COR-L47 (cell line): Measurements from ENCODE around the gene TMEM198.

Experiments
- DNase-seq: peaks from one replicate; lab custom pipeline; 2025; lab: John Stamatoyannopoulos, UW

TMEM198 gene

GRCh38 chr2:219509780-219510511 is 33.9 kb upstream of the TMEM198 start:
- DNase-seq: peak; percentile 47

GRCh38 chr2:219510512-219511135 is 33.2 kb upstream of the TMEM198 start:
- no peak for DNase-seq

GRCh38 chr2:219511547-219512325 is 32.1 kb upstream of the TMEM198 start:
- no peak for DNase-seq

- no peak for DNase-seq
These were observed 31.2 kb upstream of the TMEM198 start for GRCh38 chr2:219512524-219513216.

- no peak for DNase-seq
These were observed 30.0 kb upstream of the TMEM198 start for GRCh38 chr2:219513787-219514186.

GRCh38 chr2:219514196-219514761 is 29.5 kb upstream of the TMEM198 start, which contains the start of gene ASIC4:
Gene ASIC4 (plus strand): TSS chr2:219514482. CDS start chr2:219514725, 243 bp downstream.
- DNase-seq: peak; percentile 16

- DNase-seq: no peak
These were observed 29.0 kb upstream of the TMEM198 start for GRCh38 chr2:219514836-219515235.

- DNase-seq: no peak
These were observed 27.8 kb upstream of the TMEM198 start for GRCh38 chr2:219515874-219516629.

- DNase-seq: no peak
These were observed 26.9 kb upstream of the TMEM198 start for GRCh38 chr2:219516888-219517287.

- DNase-seq: no peak
These were observed 25.7 kb upstream of the TMEM198 start for GRCh38 chr2:219517954-219518778.

GRCh38 chr2:219519526-219519916 is 24.3 kb upstream of the TMEM198 start:
- DNase-seq: no peak

GRCh38 chr2:219520079-219520478 is 23.7 kb upstream of the TMEM198 start:
- no peak for DNase-seq

- DNase-seq: peak; percentile 30
These were observed 22.6 kb upstream of the TMEM198 start for GRCh38 chr2:219521066-219521880.

- DNase-seq: no peak
These were observed 21.5 kb upstream of the TMEM198 start for GRCh38 chr2:219522111-219523030.

GRCh38 chr2:219523031-219523671 is 20.7 kb upstream of the TMEM198 start:
- DNase-seq: no peak

- DNase-seq: no peak
These were observed 19.0 kb upstream of the TMEM198 start for GRCh38 chr2:219524817-219525216.

GRCh38 chr2:219525533-219526232 is 18.1 kb upstream of the TMEM198 start:
- no peak for DNase-seq
